ENCODE results near the gene ADD1.

The ADD1 gene

DNA sequence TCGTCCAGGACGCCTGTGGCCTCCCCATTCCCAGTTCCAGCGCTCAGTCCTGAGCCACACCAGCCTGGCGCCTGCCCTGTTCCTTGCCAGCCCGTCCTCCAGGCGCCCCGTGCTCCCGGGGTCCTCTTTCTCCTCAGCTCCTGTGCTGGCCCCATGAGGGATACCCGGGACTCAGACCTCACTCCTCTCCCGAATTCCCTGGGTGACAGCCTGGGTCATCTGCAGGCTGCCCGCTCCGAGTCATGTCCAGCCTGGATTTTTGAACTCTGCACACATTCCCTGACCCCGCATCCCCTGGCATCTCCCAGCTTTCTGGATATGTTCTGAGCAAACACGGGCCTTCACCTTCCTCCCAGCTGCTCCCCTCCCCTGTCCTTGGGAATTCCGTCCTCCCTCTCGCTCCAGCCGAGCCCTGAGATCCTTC lies 14.9 kb upstream of the ADD1 start:
- in situ Hi-C loops (cut with HindIII; ENCODE audit: low sequenced_read_pairs) = no loop called here
- H3K4me3 ChIP-seq (ENCODE audit: low read depth, low read length) = no peak overlapping the region
- no peak for DNase-seq (ENCODE audit: low read depth, low spot score)
- no peak for TF ChIP-seq CTCF (IDR thresholded peaks at IDR 0.05; ENCODE audit: low read depth, low read length)

GRCh38 chr4:2829321-2829932 lies 14.2 kb upstream of the ADD1 start:
- no peak for TF ChIP-seq CTCF (IDR thresholded peaks at IDR 0.05; ENCODE audit: low read depth, low read length)
- in situ Hi-C loops (cut with HindIII; ENCODE audit: low sequenced_read_pairs) = no loop called here
- DNase-seq (ENCODE audit: low read depth, low spot score) = no peak
- H3K4me3 ChIP-seq (ENCODE audit: low read depth, low read length) = no peak overlapping the region

- no peak for TF ChIP-seq CTCF (IDR thresholded peaks at IDR 0.05; ENCODE audit: low read depth, low read length)
- H3K4me3 ChIP-seq (ENCODE audit: low read depth, low read length) = no peak overlapping the region
- in situ Hi-C loops (cut with HindIII; ENCODE audit: low sequenced_read_pairs) = no loop called here
- DNase-seq (ENCODE audit: low read depth, low spot score) = no peak
These were observed 13.7 kb upstream of the ADD1 start for GRCh38 chr4:2829933-2830451.

DNA sequence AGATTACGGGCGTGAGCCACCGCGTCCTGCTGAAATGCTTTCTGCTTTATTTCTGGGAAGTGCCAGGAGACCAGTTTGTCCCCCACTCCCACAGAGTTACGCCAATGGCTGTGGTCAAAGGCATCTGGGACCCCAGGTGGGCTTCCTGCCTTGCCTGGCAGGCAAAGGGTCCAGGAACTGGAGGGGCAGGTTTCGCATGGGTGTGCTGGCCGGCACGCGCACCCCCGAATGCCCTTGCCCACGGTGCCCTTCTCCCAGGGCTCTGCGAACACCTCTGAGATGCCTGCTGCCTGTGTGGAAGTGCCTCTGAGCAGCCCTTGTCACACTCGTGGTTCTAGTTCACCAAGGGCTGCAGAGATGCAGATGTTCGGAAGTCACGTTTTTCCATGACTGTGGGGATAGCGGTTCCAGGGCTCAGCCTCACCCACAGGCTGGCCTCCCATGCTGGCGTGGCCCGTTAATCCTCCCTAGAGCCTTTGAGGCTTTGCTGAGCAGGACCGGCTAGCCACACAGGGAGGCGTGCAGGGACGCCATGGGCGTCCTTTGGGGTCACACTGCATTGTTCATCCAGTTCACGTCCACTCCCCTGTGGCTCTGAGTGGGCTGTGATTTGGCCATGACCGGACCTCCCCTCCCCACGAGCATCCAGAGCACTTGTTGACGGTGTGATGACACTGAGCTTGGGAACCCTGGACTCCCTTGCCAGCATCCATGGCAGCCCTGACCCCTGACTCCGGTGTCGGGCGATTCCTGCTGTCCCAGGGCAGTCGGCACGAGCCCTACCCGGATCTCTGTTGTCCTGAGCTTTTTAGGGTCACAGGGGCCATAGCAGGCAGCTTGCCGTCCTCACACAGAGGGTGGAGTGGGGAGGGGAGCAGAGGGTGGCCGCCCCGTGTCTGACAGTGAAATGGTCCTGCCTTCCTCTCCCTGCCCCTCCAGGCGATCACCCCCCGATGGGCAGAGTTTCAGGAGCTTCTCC lies 12.7 kb upstream of the ADD1 start:
- no peak for TF ChIP-seq CTCF (IDR thresholded peaks at IDR 0.05; ENCODE audit: low read depth, low read length)
- in situ Hi-C loops (cut with HindIII; ENCODE audit: low sequenced_read_pairs) = no loop called here
- no peak for DNase-seq (ENCODE audit: low read depth, low spot score)
- no peak overlapping the region for H3K4me3 ChIP-seq (ENCODE audit: low read depth, low read length)

- DNase-seq (ENCODE audit: low read depth, low spot score) = no peak
- no peak for TF ChIP-seq CTCF (IDR thresholded peaks at IDR 0.05; ENCODE audit: low read depth, low read length)
- in situ Hi-C loops (cut with HindIII; ENCODE audit: low sequenced_read_pairs) = no loop called here
- no peak overlapping the region for H3K4me3 ChIP-seq (ENCODE audit: low read depth, low read length)
These were observed 11.9 kb upstream of the ADD1 start for GRCh38 chr4:2831611-2832308.

DNA sequence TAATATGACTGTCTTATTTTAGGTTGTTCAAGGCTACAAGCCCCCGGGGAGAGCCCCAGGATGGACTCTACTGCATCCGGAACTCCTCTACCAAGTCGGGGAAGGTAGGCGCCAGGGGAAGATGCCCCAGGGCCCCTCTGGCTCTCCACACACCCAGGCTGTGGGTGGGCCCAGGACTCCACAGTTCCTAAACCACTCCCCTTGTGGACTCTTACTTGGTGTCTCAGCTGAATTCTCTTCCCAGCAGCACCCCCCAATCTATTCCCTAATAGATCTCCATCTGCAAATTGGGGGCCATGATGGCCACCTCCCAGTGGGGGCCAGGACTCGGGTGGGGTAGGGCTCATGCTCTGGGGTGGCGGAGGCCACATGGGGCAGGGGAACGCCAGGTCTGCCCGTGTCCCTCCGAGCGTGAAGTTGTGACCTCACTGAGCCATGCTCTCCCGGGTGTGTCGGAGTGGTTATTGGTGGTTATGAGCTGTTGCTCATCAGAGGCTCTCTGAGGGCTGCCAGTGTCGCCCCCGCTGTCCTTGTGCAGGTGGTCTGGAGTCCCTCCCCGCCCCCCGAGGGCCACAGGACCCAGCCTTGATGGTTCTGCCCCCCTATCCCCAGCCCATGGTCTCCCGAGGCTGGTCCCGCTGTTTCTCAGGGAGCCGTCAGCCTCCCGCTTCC lies 11.2 kb upstream of the ADD1 start:
- TF ChIP-seq CTCF (IDR thresholded peaks at IDR 0.05; ENCODE audit: low read depth, low read length) = no peak
- no peak overlapping the region for H3K4me3 ChIP-seq (ENCODE audit: low read depth, low read length)
- DNase-seq (ENCODE audit: low read depth, low spot score) = no peak
- in situ Hi-C loops (cut with HindIII; ENCODE audit: low sequenced_read_pairs) = no loop called here

All from astrocyte of the spinal cord (primary cell).